GM18502 (cell line): ENCODE results near the gene SAC3D1.
"Not testable (repeated sequence)": the region's sequence is repeated elsewhere in the genome, so short reads cannot be mapped to it uniquely, and the experiment has no call there.

Experiments
- ATAC-seq: cut with Tn5 transposase; IDR thresholded peaks from one replicate; pipeline ENCODE4 v1.9.1; 2021; ENCODE audit warnings: mild to moderate bottlenecking; ENCODE audit not compliant: unreplicated experiment, poor library complexity

SAC3D1 gene

GRCh38 chr11:65040847-65041622, at the start of gene SAC3D1:
TSS of gene SAC3D1 (plus strand) at chr11:65041210. CDS start at chr11:65041293, 83 bp downstream.
- ATAC-seq, result peak; percentile 82

- ATAC-seq, result no peak
These were observed 46.7 kb upstream of the SAC3D1 start for GRCh38 chr11:64994318-64994717.

- ATAC-seq, result no peak
These were observed 44.7 kb upstream of the SAC3D1 start for GRCh38 chr11:64996327-64996709.

GRCh38 chr11:64996710-64997380, 44.2 kb upstream of the SAC3D1 start, which contains the start of gene BATF2:
TSS of gene BATF2 (minus strand) at chr11:64996971. CDS start at chr11:64996914, 57 bp downstream.
- ATAC-seq, result no peak

- no peak for ATAC-seq
These were observed 42.9 kb upstream of the SAC3D1 start for GRCh38 chr11:64998141-64998540.

- ATAC-seq, result no peak
These were observed 42.1 kb upstream of the SAC3D1 start for GRCh38 chr11:64998690-64999431.

- ATAC-seq, result no peak
These were observed 41.5 kb upstream of the SAC3D1 start for GRCh38 chr11:64999478-64999877.

GRCh38 chr11:65002706-65003105, 38.3 kb upstream of the SAC3D1 start:
- no peak for ATAC-seq

- no peak for ATAC-seq
These were observed 37.7 kb upstream of the SAC3D1 start for GRCh38 chr11:65003282-65003681.

GRCh38 chr11:65003968-65004367, 37.0 kb upstream of the SAC3D1 start:
- not testable (repeated sequence) for ATAC-seq

- no peak for ATAC-seq
These were observed 33.0 kb upstream of the SAC3D1 start for GRCh38 chr11:65008016-65008415.

GRCh38 chr11:65008873-65009272, 32.1 kb upstream of the SAC3D1 start:
- ATAC-seq, result no peak

- peak; percentile 64 for ATAC-seq
These were observed 27.7 kb upstream of the SAC3D1 start for GRCh38 chr11:65013130-65013887.

GRCh38 chr11:65013888-65014725, 26.9 kb upstream of the SAC3D1 start, which contains the start of gene ARL2:
TSS of gene ARL2 (plus strand) at chr11:65014160. CDS start at chr11:65014208, 48 bp downstream.
- peak; percentile 77 for ATAC-seq

- ATAC-seq, result peak; percentile 4
These were observed 26.2 kb upstream of the SAC3D1 start for GRCh38 chr11:65014726-65015227.

- no peak for ATAC-seq
These were observed 24.3 kb upstream of the SAC3D1 start for GRCh38 chr11:65016705-65017104.

- no peak for ATAC-seq
These were observed 23.1 kb upstream of the SAC3D1 start for GRCh38 chr11:65017937-65018336.

GRCh38 chr11:65019824-65020223, 21.2 kb upstream of the SAC3D1 start:
- no peak for ATAC-seq

GRCh38 chr11:65021003-65021402, 20.0 kb upstream of the SAC3D1 start:
- no peak for ATAC-seq
